GM19193 (cell line): Measurements from ENCODE around the gene SRP19.
A peak's percentile ranks its signal among the peaks of the same experiment; 100 is the strongest.

Source experiments
- POLR2A ChIP-seq: IDR thresholded peaks from 4 replicates; pipeline ENCODE4 v1.6.1; 2011; ENCODE audit not compliant: insufficient read depth, insufficient read length; ENCODE audit errors: extremely low read depth

SRP19 gene

DNA sequence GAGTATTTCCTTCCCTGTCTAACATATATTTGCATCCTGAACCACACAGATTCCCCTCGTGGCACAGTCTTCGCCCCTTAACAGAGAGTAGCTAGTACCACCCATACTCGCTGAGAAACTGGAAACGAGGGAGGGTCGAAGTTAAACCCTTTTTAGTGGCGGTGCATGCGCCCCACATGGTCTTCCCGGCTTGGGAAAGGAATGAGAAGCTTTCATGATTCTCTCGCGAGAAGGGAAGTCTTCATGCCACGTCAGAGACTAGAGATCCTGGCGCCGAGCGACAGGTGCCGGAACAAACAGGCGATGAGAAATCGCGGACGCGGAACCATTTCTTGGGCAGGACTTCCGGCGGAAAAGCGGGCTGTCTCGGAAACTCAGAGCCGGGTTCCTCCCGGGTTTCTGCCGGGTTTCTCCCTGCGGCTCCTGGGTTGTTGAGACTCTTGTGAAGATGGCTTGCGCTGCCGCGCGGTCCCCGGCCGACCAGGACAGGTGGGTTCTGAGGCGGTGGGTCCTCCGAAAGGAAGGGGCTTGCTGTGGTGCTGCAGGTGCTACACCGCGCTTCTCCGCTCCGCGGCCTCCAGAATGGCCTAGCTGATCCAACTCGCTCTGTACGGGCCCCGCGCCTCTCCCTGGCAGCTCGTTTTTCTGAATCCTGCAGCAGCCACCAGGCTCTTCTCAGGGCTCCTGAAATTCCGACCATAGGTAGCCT is at the start of gene SRP19:
Gene SRP19 (plus strand): TSS at position 359 of the 709 bp plus-strand sequence. CDS start 90 bp downstream, at position 449.
- peak; percentile 83 for TF ChIP-seq POLR2A

GRCh38 chr5:112812549-112812948 is 48.5 kb upstream of the SRP19 start:
- TF ChIP-seq POLR2A = no peak

GRCh38 chr5:112820246-112820645 is 40.8 kb upstream of the SRP19 start:
- TF ChIP-seq POLR2A = no peak

DNA sequence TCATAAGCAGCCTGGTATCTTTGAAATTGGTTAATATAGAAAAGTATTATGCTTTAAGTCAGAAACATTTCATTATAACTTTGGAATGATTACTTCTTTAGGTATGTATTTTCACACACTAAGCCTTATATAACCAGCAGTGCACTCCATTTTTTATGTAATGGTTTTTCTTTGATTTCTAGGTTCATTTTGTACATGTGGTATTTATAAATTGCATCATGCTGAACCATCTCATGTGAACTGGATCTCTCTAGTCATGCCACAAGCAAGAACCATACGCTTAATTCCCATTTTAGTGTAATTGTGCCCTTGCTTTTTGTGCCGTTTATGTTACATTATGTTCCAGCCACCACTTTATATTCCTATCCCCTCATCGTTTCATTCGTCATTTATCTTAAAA is 38.6 kb upstream of the SRP19 start:
- no peak for TF ChIP-seq POLR2A

DNA sequence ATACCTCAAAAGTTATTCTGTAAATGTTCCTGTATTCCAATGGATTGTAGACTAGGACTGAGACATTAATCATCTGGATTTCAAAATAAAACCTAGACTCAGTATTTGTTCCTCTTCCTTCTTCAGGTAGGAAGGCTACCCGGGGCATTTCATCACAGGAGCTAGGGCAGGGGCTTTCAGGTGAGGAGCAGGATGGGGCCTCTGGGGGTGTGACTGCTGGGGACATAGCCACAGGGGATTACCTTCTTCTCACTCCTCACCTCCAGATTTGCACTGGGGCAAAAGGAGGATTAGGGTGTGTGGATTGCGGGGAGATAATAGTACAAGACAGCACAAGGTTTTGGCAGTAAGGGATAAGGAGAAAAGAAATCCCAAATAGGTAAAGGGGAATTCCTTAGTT is 37.9 kb upstream of the SRP19 start:
- TF ChIP-seq POLR2A = no peak

DNA sequence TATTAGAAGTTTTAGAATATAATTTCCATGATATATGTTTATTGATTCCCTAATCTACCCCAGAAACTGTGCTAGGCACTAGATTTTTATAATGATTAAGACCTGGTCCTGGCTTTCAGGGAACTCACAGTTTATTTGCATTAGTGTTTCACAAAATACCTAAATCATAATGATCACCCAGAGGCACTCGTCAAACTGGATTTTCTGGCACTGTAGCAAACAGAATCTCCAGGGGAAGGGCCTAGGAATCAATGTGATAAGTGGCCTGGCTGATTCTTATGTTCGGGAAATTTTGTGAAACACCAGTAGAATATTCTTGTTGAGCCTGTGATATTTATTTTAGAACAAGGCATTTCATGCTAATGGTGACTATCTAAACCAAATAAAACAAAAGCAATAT is 37.4 kb upstream of the SRP19 start:
- TF ChIP-seq POLR2A = no peak

GRCh38 chr5:112824197-112824596 is 36.9 kb upstream of the SRP19 start:
- TF ChIP-seq POLR2A = no peak

GRCh38 chr5:112830378-112830777 is 30.7 kb upstream of the SRP19 start:
- no peak for TF ChIP-seq POLR2A

GRCh38 chr5:112833971-112834370 is 27.1 kb upstream of the SRP19 start:
- no peak for TF ChIP-seq POLR2A

- no peak for TF ChIP-seq POLR2A
Observed at GRCh38 chr5:112844489-112844888, 16.6 kb upstream of the SRP19 start.

DNA sequence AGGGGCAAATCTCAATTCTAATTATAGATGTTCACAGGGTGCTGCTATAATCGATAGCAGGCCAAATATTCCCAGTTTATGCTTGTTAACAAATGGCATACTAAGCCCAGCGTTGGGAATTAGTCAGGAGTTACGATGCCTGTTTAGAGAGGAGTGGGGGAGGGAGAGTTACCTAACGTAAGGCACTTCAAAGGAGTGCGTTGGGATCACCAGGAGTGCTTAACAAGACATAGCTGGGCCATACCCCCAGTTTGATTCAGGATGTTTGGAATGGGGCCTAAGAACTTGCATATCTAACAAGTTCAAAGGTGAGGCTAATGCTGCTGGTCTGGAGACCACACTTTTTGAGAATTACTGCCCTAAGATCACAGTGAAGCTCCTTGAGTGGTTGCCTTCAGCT is 14.5 kb upstream of the SRP19 start:
- TF ChIP-seq POLR2A = no peak

GRCh38 chr5:112847306-112847705 is 13.8 kb upstream of the SRP19 start:
- no peak for TF ChIP-seq POLR2A

GRCh38 chr5:112848116-112848811 is 12.8 kb upstream of the SRP19 start:
- TF ChIP-seq POLR2A = no peak

GRCh38 chr5:112849912-112850311 is 11.2 kb upstream of the SRP19 start:
- TF ChIP-seq POLR2A = no peak

DNA sequence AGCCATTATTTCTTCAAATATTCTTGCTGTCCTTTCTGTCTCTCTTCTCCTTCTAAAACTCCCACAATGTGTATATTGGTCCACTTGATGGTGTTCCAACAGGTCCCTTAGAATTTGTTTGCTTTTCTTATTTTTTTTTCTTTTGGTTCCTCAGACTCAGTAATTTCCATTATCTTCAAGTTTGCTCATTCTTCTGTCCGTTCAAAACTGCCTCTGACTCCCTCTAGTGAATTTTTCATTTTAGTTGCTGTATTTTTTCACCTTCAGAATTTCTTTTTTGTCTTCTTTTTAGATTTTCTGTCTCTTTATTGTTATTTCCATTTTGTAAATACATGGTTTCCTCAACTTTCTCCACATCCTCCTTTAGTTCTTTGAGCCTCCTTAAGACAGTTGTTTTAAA is 6.4 kb upstream of the SRP19 start:
- no peak for TF ChIP-seq POLR2A

DNA sequence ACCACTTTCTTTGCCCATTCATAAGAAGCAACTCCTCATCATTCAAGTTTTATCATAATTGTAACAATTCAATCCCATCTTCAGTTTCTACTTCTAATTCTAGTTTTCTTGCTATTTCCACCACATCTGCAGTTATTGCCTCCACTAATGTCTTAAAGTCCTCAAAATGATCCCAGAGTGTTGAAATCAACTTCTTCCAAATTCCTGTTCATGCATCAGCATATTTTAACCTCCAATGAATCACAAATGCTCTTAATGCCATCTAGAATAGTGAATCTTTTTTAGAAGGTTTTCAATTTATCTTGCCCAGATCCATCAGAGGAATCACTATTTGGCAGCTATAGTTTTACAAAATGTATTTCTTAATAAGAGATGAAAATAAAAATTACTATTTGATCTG is 3.2 kb upstream of the SRP19 start:
- TF ChIP-seq POLR2A = no peak

DNA sequence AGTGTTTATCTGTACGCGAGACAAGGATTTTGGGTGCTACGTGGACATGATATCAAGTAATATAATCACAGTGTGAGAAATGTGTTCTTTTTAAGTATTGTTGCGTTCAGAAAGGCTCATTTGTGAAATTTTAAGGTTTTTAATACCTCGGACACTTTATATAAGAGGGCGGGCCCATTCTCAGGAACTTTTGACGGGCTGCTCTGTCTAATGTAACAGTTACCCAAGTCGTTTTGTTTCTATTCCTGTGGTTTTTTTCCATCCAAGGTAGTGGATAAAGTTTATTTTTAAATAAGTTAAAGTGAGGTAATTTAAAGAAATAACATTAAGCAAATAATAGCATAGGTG is 525 bp downstream of the SRP19 start:
- TF ChIP-seq POLR2A = no peak

DNA sequence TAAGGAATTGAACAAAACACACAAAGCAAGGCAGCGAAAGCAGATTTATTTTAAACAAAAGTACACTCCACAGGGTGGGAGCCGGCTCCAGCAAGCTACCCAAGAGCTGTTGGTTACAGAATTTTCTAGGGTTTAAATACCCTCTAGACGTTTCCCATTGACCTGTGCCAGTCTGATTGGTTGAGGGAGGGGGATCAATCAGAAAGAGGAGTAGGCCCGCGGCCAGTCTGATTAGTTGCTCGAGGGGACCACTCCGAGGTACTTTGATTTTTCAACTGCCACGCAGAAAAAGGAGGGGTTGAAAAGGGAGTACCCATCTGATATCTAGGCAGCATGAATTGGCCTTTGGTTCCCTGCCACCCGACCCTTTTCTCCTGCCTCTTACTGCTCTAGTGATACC is 998 bp downstream of the SRP19 start:
- TF ChIP-seq POLR2A = no peak

- no peak for TF ChIP-seq POLR2A
Observed at GRCh38 chr5:112863549-112863948, 2.5 kb downstream of the SRP19 start.
